Measurements from ENCODE around the gene CBX8.

DNA sequence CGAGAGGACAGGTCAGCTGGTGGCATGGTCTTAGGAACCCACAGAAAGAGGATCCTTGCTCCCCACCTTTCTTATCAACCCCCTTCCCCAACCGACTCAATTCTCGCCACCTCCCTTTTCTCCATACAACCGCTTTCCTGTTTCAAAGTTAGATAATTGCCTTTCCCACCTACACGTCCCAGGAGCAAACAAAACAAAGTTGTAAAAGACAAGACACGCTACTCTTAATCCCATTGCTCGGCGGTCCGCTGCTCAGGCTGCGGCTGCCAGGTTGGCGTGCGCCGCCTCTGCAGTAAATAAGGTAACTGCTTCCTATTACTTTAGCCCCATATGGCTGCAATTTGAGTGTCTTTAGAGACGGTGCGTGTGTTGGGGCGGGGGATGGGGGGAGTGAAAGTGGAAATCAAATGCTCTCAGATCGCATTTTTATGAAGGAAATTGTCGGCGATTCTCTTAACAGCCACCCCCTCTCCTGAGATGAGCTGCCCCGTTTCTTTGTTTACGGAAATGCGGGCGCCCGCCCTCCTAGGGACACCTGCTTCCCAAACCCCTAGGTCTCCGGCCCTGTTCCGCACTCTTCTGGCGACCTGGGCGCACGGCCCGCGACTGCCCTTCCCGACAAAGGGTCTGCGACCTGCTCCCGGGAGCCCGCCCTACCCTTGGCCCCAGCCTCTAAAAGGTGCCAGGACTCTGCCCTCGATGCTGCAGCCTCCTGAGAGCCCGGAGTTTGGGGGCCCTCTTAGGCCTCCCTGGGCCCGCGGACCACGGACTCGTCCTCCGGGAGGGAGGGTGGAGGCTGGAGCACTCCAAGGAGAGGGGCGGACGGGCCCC is 3.7 kb upstream of the CBX8 start:
- no peak for TF ChIP-seq EZH2 (IDR thresholded peaks at IDR 0.05; ENCODE audit: low read length, unreplicated experiment)
- no peak for TF ChIP-seq CTCF (conservative IDR thresholded peaks at IDR 0.05; ENCODE audit: low read depth, low read length)
- no peak; the same call in 1 of the 2 replicates for TF ChIP-seq EZH2phosphoT487 (IDR thresholded peaks at IDR 0.05; ENCODE audit: borderline replicate concordance, low read length)
